Kidney tubule cell (primary cell): ENCODE results near the gene EXOSC2.
"Not testable (repeated sequence)": the region's sequence is repeated elsewhere in the genome, so short reads cannot be mapped to it uniquely, and the experiment has no call there.

ENCODE experiments used
- DNase-seq: peaks from one replicate; pipeline ENCODE4 v3.0.0-alpha.2; 2018; ENCODE audit warnings: low spot score

Gene EXOSC2

GRCh38 chr9:130668196-130668595 lies 25.4 kb upstream of the EXOSC2 start:
- no peak for DNase-seq

GRCh38 chr9:130668659-130669058 lies 24.9 kb upstream of the EXOSC2 start:
- DNase-seq, result no peak

- no peak for DNase-seq
Measured at GRCh38 chr9:130669965-130670364, 23.6 kb upstream of the EXOSC2 start.

DNA sequence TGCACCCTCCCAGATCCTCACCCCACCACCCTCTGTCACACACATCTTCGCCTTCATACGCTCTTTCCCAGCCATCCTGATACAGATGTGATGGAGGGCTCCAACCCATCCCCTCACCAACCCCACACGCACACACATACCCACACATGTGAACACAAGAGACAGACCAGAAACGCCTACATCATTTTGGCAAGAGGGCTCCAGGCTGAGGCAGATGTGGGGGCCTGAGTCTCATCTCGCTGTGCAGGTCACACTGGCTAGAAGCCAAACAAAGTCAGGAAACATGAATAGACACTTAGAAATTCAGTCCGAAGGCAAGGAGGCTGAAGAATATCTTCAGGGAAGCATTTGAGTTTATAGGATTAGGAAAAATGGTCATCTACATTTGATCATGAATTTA lies 22.9 kb upstream of the EXOSC2 start:
- DNase-seq, result no peak

GRCh38 chr9:130672466-130672865 lies 21.1 kb upstream of the EXOSC2 start:
- no peak for DNase-seq

GRCh38 chr9:130672933-130673615 lies 20.5 kb upstream of the EXOSC2 start:
- DNase-seq, result no peak

GRCh38 chr9:130675396-130675795 lies 18.2 kb upstream of the EXOSC2 start:
- no peak for DNase-seq

GRCh38 chr9:130677252-130677651 lies 16.3 kb upstream of the EXOSC2 start:
- DNase-seq, result no peak

- DNase-seq, result peak; percentile 92
Measured at GRCh38 chr9:130680836-130681768, 12.5 kb upstream of the EXOSC2 start.

GRCh38 chr9:130681769-130682420 lies 11.7 kb upstream of the EXOSC2 start:
- DNase-seq, result no peak

DNA sequence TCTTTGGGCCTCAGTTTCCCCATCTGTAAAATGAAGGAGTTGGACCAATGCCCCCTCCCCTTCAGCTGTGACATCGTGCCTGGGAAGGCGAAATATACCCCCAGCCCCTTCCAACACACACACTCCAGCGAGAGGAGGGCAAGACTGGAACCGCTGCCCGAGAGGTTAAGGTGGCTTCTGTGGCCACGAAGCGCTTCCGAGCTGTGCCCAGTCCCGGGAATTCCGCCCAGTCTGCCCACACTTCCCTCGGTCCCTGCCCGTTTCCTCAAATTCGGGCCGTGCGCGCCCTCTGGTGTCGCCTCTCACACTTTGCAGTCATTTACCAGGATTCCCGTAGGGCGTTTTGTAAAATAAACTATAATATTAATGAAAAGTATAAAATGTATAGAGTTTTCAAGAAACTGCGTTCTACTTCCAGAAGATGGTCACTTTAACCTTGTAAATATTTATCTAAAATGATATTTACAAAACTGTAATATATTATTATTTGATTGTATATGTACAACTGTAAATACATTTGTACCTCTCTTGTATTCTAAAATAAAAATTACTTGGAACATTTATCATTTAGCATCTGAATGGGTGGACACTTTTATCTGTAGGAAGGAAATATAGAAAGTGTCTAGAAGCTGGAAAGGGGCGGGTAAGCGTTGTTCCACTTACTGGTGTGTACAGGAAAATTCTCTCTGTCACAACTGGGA lies 11.0 kb upstream of the EXOSC2 start:
- peak; percentile 86 for DNase-seq

- no peak for DNase-seq
Measured at GRCh38 chr9:130685104-130685503, 8.5 kb upstream of the EXOSC2 start.

- not testable (repeated sequence) for DNase-seq
Measured at GRCh38 chr9:130685945-130686344, 7.6 kb upstream of the EXOSC2 start.

DNA sequence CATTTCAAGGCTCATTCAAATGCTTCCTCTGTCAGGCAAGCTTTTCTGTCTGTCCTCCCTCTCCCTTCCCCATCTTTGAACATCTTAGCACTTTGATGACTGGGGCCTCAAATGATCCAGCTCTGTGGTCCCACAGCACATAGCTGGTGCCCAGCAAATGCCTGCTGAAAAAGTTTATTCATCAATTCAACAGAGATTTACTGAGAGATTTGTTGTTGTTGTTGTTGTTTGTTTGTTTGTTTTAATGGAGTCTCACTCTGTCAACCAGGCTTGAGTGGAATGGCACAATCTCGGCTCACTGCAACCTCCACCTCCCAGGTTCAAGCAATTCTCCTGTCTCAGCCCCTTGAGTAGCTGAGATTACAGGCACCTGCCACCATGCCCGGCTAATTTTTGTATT lies 6.0 kb upstream of the EXOSC2 start:
- DNase-seq, result no peak

DNA sequence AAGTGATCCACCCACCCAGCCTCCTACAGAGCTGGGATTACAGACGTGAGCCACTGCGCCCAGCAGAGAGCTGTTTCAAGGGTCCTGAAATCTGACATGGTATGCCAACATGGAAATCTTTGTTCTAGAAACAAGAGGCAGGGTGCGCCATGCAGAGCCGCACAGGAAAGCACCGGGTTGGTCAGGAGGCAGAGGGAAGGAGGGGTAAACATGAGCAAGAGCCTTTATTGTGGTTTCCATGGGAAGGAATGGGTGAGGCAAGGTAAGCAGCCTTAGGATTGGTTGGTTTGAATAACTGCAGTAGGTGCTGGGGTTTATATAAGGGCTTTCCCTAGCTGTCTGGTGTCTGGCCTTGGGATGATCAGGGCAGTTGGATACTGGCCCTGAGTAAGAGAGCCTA lies 5.5 kb upstream of the EXOSC2 start:
- DNase-seq, result no peak

DNA sequence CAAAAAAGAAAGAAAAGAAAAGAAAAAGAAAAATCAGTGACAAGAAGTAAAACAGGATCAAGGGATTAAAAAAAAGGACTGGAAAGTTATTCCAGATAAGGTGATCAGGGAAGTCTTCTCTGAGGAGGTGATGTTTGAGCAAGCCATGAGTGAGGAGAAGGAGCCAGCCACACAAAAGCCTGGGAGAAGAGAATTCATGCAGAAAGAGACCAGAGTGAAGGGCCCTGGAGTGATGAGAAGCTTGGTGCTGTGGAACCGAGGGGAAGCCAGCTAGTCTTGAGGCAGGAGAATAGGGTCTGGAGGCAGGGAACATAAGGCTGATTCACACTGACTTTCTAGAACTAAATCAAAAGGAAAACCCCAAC lies 4.0 kb upstream of the EXOSC2 start:
- no peak for DNase-seq

DNA sequence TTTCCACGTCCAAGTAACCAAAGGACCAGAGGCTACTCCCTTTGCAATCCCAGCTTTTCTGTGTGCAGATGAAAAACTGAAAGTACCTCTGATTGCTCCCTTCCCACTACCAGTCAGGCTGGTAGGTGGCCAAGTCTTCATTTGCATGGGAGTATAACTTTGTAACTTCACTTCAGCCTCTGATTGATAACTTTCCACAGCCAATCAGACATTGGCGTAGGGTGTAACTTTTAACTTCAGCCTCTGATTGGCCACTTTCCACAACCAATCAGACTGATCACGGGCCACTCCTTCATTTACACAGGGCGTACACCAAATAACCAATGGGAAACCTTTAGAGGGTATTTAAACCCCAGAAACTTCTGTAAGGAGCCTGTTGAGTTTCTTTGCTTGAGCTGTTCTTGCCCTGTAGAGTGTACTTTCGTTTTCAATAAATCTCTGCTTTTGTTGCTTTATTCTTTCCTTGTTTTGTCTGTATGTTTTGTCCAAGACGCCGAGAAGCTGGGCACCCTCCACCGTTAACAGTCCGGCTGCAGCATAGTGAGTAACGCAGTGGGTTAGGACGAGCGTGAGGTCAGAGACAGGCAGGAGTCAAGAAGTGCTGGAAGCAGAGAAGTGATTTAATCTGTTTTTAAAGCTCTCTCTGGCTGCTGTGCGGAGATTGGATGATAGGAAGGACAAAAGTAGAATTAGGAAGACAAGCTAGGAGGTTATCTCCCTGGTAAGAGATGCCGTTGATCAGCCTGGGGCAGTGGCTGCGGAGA lies 3.5 kb upstream of the EXOSC2 start:
- DNase-seq, result peak; percentile 89

GRCh38 chr9:130692321-130692720 lies 1.3 kb upstream of the EXOSC2 start:
- DNase-seq, result no peak

DNA sequence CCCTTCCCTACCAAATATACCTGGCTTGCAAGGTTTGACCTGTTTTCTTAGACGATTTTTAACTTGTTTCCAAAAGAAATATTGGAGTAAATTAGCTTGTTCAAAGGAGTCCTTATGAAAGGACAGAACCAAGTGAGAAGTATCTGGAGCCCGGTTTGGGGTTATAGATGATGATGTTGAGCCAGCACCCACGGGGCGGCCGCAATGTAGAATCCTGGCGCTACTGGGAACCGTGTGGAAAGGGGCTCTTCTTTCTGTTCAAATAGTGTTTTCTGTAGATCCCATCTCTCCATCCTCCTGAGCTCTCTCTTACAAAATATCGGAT lies 517 bp upstream of the EXOSC2 start:
- DNase-seq, result no peak

GRCh38 chr9:130694205-130694604 lies 625 bp downstream of the EXOSC2 start:
- no peak for DNase-seq

DNA sequence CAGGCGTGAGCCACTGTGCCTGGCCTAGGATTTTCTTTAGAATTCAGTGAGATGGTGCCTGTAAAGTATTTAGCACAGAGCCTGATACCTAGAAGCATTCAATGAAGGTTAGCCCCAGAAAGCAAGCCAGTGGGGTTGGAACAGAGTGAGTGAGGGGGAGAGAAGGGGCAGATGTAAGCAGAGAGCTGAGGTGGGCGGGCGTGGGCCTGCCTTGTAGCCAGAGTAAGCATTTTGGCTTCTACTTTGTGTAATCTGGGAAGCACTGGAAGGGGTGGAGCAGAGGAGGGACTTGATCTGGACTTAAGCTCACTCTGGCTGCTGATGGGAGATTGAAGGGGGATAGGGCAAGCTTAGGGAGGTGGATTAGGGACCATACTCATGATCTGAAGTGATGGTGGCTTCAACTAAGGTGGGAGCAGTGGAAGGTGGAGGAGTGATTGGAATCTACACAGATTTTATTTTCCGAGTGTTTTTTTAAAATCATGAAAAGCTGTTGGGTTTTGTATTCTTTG lies 2.6 kb downstream of the EXOSC2 start:
- no peak for DNase-seq

GRCh38 chr9:130696996-130697395 lies 3.4 kb downstream of the EXOSC2 start:
- no peak for DNase-seq
